ACHN (cell line): ENCODE data around the gene TFDP3.

Experiments
- DNase-seq: peaks from one replicate; pipeline ENCODE4 v3.0.0-alpha.2; 2015
- in situ Hi-C: cut with HindIII; loops from 2 replicates; pipeline ENCODE4 v1.10.0; 2017; ENCODE audit warnings: low sequenced_read_pairs, low pct_ligation_motif_present, low pct_unique_long_range_greater_than_20kb

Gene TFDP3, protein sequence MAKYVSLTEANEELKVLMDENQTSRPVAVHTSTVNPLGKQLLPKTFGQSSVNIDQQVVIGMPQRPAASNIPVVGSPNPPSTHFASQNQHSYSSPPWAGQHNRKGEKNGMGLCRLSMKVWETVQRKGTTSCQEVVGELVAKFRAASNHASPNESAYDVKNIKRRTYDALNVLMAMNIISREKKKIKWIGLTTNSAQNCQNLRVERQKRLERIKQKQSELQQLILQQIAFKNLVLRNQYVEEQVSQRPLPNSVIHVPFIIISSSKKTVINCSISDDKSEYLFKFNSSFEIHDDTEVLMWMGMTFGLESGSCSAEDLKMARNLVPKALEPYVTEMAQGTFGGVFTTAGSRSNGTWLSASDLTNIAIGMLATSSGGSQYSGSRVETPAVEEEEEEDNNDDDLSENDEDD

GRCh38 chrX:133218329-133218728, at the start of gene TFDP3:
TSS of gene TFDP3 (minus strand) at chrX:133218354. CDS start at chrX:133218259, 95 bp downstream.
- in situ Hi-C loops, result no loop called here
- no peak for DNase-seq

DNA sequence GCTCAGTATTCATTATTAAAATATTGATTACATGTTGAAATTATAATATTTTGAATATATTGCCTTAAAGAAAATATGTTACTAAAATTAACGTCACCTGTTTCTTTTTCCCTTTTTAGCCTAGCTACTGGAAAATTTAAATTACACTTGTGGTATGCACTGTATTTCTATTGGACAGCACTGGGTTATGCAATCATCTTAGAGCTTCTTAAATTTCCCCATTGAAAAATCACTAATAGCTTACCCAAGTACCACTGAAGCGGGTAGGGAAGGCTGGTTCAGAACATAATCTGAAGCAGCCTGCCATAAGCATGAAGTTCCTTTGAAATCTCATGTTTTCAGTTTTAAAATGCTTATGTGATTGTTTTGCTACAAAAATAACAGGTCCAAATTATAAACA, 49.5 kb upstream of the TFDP3 start:
- DNase-seq, result no peak
- in situ Hi-C loops, result no loop called here

DNA sequence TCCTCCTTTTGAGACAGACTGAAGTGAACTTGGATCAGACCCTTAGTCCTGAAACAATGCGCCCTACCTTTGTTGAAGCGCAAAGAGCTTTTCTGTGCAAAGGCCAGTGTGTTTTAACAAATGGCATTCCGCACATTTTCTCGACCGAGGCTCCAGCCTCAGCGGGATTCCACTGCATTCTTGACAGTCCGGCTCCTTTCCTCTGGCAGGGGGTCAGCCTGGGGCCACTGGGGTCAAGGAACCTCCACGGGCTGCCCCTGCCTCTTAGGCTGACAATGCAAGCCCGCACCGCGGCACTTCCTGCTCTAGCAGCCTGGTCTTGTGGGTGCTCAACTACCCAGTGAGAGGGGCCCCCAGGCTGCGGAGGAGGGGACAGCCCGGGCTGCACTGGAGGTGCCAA, 47.2 kb upstream of the TFDP3 start:
- in situ Hi-C loops, result no loop called here
- DNase-seq, result no peak

GRCh38 chrX:133258481-133258880, 40.3 kb upstream of the TFDP3 start:
- in situ Hi-C loops, result no loop called here
- DNase-seq, result no peak

DNA sequence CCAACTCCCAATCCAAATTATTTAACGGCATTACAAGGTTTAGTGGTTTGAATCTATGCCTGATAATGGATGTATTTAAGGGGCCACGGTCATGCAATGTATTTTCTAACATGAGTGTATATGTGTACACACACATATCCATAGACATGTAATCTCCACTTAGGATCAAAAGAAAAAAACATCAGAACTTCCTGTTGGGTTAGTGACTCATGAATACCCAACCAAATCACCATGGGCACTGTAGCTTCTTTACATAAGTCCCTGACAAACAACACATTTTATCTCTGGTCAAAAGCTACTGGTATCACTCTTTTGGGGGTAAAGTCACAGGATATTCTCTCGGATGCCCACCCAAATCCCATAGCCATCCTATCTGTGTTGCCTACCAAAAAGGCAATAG, 36.5 kb upstream of the TFDP3 start:
- no peak for DNase-seq
- in situ Hi-C loops, result no loop called here

DNA sequence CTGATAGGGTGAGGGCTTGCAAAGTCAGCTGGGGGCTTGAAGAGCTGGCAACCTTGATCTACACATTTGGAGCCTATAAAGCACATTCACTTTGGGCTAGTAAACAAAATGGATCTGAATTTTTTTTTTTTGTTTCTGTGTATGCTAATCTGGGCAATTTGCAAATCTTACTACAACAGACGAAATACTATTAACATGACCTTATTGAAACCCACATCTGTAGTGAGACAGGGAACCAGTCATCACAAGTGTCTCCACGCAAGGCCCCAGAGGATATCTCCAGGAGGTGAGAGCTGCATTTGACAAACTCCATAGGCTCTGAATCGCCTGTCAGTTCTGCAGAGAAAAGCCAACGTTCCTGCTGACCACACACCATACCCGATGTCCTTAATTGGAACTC, 33.0 kb upstream of the TFDP3 start:
- in situ Hi-C loops, result no loop called here
- no peak for DNase-seq

DNA sequence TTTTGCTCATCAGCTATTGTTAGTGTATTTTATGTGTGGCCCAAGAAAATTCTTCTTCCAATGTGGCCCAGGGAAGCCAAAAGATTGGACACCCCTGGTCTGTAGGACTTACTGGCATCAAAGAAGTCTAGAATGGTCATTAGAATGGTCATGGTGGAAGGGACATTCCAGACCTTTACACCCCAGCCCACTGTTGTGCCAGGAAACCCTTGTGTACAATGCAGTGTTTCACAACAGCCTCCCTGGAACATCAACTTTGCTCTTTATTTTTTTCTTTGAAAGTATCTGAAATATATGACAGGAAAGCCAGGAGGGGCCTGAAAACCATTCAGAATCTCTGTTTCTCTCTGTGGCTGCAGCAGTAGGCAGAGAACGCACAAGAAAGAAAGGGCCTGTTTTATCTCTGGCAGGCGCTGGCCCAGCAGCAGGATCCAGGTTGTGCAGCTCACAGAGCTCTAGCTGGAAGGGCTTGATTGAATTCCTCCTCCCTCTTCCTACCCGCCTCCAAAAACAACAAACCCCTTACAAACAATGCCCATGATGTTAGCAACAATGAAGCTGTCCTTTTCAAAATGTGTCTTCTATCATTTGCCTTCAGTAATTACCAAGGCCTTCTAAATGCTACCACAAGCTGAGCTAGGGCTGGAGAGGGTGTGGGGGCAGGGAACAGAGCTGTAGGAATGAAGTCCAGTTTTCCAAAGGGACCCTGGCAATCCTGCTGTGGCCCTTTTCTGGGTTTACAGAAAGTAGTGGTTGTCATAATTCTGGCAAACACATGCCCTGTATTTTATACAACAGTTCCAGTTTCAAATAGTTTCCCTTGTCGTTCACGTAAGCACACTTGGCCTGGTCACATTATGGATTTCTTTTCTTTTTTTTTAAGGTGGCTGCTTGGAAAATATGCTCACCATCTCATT, 32.3 kb upstream of the TFDP3 start:
- DNase-seq, result no peak
- in situ Hi-C loops, result no loop called here

DNA sequence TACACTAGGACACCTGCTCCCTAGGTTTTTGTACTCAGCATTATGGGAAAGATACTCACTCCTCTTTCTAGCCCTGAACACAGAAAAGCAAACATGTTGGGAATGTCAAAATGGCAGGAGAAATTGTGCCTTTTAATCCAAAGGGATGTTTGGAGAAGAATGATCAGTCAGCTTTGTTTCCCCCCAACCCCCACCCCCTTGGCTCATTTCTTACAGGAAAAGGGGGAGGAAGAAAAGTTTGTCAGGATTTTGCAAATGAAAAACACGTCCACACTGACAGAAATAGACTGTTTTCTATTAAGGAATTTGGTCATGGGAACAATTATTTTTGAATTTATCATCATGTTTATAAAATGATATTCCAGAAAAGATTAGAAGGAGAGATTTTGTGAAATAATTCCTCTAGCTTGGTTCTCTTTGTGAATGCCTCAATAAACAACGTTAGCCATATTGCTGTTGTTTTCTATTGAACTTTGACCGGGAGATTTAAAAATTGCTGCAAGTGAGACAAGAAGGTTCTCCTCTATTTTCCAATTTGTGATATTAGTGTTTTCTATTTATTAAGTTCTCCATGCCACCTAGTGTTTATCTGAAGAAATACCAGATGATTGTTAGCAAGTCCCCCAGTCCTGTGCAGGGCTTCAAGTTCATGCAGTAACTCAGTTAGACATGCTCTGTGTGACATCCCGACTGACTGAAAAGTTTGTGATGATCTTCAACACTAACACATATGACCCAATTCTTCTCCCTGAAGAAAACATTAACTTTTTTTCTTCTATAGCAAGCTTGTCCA, 31.3 kb upstream of the TFDP3 start:
- DNase-seq, result no peak
- in situ Hi-C loops, result no loop called here

GRCh38 chrX:133248177-133248576, 30.0 kb upstream of the TFDP3 start:
- DNase-seq, result no peak
- in situ Hi-C loops, result no loop called here

- in situ Hi-C loops, result no loop called here
Measured at GRCh38 chrX:133246921-133247320, 28.8 kb upstream of the TFDP3 start.

GRCh38 chrX:133235830-133236229, 17.7 kb upstream of the TFDP3 start:
- in situ Hi-C loops, result no loop called here
- DNase-seq, result no peak

More at GRCh38 chrX:133246921-133247320, 28.8 kb upstream of the TFDP3 start:
- DNase-seq, result no peak

DNA sequence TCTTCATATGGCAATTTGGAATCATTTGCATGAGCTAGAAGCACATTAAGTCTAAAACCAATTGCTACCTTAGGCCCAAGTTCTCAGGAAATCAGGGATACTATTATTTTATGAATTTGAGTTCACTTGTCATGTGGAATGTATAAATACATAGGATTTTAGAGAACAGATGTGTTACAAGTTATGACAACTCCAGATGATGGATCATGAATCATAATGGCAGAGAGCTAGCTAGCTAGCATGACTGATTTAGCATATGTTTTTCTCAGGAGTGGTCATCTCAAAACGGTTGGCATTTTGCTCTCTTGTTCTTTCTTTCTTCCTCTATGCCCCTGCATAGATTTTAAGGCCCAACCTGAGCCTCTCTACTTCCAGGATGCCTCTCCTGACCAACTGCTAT, 14.2 kb upstream of the TFDP3 start:
- in situ Hi-C loops, result no loop called here
- DNase-seq, result no peak

- DNase-seq, result peak; percentile 0
- in situ Hi-C loops, result no loop called here
Measured at GRCh38 chrX:133229361-133229760, 11.2 kb upstream of the TFDP3 start.

GRCh38 chrX:133215747-133216146, 2.4 kb downstream of the TFDP3 start:
- peak; percentile 11 for DNase-seq

GRCh38 chrX:133215017-133215416, 3.1 kb downstream of the TFDP3 start:
- in situ Hi-C loops, result no loop called here
- DNase-seq, result no peak

More at GRCh38 chrX:133215747-133216146, 2.4 kb downstream of the TFDP3 start:
- in situ Hi-C loops, result no loop called here

DNA sequence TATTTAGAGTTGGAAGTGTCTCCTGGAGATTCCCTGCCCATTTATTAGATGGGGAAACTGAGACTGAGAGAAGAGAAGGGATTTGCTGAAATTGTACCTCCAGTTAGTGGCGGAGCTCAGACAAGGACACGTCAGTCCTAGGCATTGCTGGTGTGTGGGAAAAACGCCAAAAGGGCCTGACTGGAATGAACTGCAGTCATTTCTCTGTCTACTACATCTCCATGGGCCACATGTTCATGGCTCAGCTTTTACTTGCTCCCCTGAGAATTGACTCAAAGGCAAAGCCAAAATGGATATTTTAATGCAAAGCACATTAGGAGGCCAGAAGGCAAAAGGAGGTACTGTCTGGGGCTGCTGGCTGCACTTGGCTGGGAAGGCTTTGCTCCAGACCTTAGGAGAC, 3.9 kb downstream of the TFDP3 start:
- DNase-seq, result no peak
- in situ Hi-C loops, result no loop called here

DNA sequence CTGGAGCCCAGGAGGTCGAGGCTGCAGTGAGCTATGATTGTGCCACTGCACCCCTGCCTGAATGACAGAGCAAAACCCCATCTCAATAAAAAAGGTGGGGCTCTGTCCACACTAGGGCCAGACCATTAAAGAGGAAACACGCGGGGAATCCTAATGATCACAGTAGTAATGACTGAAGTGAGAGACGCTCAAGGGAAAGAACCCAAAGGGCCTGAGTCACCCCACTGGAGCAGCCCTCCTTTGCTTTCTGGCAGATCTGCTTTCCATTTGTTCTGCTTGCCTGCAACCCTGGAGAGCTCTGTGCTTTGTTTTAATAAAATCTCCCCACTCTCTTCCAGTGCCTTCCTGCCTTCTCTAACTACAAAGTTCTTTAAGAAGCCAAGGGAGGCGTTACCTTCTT, 5.0 kb downstream of the TFDP3 start:
- in situ Hi-C loops, result no loop called here
- DNase-seq, result no peak

DNA sequence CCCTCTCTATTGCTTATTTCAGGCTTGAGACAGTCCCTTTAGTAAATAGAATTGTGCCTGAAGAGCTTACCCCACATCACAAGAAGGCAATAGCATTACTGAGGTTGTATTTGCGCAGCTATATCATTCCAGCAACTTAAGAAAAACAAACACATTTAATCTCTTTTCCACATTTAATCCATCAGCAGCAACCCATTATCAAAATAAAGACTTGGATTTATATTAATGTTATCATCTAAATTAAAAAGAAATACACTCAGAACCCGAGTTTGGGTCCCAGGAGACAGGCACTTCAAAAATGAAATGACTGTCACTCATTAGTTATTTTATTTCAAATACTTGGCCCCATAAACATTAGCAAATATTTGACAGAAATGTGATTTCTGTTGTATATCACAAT, 10.4 kb downstream of the TFDP3 start:
- in situ Hi-C loops, result no loop called here
- DNase-seq, result no peak

DNA sequence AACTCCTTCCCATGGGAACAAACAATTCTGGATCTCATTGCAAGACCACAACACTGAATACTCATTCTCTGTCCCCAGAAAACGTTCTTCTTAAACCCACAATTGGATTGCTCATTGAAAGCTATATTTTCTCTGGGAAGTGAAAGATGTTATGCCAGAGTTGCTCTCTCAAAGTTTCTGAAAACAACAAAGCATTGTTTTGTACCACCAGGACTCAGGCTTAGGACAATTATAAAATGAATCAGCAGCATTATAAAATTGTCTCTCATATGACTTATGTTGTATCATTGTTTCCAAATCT, 26.5 kb downstream of the TFDP3 start:
- in situ Hi-C loops, result no loop called here
- no peak for DNase-seq
